Fibroblast of skin of left quadriceps (primary cell): Measurements from ENCODE around the gene ADARB1.

Source experiments
- DNase-seq, 2 experiments: peaks; one replicate each; pipeline ENCODE4 v3.0.0-alpha.2; 2013; ENCODE audit warnings: low read depth in 2 of 2

ADARB1 gene

DNA sequence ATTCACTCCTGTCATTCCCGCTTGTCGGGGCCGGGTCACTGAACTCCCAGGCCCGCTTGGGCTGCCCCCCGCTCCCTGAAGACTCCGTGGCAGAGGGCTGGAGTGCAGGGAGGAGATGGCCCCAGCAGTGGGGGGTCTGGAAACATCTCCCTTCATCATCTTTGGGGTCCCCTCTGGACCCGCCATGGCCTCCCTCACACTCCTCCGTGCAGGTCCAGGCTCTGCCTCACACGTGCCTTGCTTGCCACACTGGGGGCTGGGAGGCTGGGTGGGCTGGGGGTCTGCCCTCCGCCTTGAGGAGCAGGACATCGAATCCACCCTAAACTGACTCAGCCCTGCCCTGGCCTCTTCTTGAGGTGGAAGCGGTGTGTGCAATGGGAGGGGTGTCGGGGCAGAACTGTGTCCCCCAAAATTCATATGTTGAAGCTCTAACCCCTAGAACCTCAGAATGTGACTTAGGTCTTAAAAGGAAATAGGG lies 178.1 kb downstream of the ADARB1 start:
- DNase-seq = no peak

DNA sequence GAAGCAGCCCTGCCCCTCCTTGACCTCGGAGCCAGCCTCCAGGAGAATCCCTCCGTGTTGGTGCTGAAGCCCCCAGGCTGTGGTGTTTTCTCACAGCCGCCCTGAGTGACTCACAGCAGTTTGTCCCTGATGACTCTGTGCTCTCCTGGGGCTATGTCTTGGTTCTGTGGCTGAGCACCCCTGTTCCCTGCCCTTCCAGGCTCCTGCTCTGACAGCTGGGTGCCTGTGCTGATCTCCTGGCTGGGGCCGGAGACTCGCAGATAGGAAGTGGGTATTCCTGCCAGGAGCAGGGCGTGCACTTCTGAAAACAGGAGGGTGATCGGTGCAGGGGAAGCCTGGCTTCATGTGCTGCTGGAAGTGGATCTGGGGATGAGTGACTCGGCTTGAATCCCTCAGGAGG lies 178.8 kb downstream of the ADARB1 start:
- no peak for DNase-seq

DNA sequence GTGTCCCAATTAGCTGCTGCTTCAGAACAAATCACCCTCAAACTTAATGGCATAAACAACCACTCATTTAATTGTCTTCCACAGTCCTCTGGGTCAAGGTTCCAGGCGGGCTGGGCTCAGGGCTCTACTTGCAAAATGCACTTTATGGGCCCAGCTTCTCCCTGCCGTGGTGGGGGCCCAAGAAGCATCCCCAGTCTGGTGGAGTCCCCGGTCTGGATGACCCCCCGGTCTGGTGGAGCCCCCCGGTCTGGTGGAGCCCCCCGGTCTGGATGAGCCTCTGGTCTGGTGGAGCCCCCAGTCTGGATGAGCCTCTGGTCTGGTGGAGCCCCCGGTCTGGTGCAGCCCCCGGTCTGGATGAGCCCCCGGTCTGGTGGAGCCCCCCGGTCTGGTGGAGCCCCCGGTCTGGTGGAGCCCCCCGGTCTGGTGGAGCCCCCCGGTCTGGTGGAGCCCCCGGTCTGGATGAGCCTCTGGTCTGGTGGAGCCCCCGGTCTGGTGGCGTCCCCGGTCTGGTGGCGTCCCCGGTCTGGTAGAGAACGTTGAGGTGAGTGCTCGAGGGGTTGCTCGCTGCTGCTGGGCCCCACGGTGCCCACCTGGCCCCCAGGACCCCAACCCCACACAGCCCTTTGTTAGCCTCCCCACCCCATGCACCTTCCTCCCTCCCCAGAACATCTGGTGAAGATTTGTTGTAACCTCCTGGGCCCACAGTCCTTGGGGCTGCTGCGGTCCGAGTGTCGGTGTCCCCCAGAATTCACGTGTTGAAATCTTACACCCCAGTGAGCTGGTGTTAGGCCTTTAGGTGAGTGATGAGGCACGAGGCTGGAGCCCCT lies 179.5 kb downstream of the ADARB1 start:
- DNase-seq = no peak

DNA sequence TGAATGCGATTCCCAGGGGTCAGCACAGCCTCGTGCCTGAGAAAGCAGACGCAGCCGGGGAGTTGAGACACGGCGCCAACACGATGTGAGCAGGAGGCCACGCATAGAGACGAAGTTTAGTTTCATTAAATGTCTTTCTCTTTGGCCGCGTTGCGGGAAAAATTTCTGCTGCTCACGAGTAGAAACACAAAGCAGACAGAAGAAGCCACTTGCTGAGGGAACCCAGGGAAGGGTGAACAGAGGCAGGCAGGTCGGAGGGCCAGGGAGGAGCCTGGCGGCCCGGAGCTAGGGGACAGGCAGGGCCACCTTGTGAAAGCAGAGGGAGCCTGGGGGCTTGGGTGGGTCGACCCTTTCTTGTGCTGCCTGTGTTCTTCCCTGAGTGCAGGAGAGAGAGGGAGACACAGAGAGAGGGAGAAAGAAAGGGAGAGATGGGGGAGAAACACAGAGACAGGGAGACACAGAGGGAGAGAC lies 180.1 kb downstream of the ADARB1 start:
- no peak for DNase-seq

DNA sequence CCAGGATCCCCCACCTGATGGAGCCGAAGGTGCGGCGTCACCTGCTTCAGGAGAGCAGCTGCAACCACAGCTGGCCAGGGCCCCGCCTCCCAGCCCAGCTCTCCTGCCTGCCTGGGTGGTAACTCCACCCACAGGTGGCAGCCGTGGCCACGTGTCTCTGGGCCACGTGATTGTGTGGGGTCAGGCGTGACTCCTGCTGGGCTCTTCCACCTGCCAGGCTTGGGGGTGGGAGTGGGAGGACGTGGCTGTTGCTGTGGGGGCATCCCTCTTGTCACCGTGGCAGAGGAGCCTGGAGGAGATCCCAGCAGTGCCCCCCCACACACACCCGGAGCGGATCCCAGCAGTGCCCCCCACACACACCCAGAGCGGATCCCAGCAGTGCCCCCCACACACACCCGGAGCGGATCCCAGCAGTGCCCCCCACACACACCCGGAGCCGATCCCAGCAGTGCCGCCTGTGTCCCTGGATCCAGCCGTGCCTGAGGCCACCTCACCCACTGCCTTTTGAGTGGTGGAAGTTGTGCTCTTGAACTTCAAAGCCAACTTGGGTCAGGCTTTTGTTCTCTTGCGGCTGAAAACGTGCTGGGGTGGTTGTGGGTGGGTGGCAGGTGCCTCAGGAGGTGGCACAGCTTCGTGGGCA lies 181.1 kb downstream of the ADARB1 start:
- no peak for DNase-seq

DNA sequence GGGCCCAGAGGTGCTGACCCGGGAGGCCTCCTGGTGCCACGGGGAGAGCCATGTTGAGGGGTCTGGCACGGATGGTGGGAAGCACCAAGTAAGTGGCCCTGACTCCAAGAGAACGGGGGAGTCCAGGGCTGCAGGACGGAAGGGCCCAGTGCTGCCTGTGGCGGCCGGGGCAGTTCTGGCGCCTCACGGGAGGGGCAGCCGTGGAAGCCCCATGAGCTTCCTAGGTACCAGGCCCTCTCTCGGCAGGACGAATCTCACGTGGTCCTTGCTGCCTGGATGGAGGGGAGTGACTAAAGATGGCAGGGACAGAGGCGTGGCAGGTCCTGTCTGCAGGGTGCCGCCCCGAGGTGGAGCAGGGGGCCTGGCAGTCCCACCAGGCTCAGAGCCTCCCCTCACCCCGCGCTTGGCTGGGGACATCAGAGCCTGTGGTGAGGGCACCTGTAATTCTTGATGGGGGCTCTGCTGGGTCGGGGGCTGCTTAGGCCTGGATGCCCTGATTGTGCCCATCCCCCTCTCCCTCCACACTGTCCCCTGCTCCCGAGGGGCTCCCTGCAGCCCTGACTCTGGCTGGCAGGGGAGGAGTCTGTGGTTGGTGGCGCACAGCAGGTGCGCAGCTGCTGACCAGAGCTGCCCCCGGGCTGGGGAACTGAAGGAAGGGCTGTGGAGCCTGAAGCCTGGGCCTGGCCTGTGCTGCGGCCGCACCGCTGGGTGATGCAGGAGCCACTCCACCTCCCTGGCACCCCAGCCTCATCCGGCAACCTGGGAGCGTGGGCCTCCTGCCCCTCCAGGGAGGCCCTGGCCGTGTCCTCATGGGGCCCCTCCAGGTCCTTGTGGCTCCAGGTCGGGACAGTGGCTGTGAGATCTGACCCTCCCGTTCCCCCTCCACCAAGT lies 181.9 kb downstream of the ADARB1 start:
- DNase-seq = no peak

DNA sequence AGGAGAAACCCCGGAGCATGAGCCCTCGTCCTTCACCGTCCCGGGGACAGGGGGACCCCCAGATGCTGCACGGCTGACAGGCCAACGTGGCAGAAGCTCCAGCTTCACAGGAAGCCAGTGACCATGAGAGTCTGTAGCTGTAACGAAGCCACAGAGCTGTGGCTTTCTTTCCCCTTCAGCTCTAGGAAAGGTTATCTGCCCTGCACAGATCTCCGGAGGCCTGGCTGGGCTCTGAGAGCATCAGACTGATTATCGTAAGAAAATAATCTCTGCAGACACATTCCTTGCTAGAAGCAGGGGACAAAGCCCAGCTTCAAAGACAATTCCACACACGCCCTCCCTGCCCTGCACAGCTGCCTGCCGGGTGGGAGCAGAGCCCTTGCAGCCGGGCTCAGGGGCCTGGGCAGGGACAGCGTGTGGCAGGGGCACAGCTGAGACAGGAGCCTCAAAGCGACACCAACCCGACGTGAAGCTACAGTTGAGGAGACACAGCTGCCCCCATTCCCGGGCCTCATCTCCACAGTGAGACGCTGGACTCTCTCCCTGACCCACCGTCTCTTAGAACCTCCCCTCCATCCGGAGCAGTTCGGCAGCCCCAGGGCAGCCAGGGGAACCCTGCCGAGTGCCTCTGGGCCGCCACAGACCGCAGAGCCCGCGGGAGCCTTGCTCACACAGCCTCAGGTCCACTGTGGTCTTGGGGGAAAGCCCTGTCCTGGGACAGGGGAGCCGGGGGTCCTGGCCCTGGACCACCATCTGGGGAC lies 182.7 kb downstream of the ADARB1 start:
- no peak for DNase-seq

DNA sequence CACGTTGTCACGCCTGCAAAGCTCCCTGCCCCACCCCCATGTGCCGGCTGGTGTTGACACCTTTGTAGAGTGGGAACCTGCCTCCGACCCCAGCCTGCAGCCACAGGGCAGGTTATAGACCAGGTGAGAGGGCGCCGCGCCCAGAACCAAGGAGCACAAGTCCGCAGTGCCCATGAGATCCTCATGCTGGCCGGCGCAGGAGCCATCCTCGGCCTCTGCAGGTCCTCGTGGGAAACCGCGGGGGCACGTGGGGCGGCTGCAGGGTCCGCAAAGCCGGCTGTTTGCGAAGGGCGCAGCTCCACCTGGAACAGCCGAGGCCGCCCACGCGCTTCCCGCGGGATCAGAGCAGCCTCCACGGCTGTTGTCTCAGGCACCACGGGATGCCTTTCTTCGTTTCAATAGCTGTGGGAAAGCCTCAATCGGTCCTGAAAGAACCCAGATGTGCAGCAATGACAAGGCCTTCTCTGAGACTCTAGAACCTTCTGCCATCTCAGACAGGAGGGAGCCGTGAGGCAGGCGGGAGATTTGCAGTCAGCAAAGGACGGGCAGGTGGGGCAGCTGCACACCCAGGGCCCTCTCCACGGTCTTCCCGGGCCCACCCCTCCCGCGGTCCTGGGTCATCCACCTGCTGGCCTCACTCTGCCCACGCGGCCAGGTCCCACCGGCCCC lies 183.4 kb downstream of the ADARB1 start:
- DNase-seq = no peak

DNA sequence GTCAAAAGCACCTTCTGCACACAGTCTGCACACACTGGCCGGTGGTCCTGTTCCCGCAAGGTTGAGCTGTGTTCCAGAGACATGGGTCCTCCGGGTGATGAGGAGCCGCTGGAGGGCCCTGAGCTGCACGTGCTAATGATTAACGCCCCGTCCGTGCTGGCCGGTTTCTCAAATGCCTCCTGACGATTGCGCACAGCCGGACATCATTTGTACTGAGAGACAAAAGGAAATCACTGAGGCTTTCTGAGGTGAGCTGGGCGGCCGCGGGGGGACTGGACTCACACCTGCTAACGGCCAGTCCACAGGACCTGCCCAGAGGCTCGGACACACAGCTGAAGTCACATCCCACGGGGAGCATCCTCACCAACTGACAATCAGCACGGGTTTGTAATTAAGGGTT lies 184.1 kb downstream of the ADARB1 start:
- no peak for DNase-seq

DNA sequence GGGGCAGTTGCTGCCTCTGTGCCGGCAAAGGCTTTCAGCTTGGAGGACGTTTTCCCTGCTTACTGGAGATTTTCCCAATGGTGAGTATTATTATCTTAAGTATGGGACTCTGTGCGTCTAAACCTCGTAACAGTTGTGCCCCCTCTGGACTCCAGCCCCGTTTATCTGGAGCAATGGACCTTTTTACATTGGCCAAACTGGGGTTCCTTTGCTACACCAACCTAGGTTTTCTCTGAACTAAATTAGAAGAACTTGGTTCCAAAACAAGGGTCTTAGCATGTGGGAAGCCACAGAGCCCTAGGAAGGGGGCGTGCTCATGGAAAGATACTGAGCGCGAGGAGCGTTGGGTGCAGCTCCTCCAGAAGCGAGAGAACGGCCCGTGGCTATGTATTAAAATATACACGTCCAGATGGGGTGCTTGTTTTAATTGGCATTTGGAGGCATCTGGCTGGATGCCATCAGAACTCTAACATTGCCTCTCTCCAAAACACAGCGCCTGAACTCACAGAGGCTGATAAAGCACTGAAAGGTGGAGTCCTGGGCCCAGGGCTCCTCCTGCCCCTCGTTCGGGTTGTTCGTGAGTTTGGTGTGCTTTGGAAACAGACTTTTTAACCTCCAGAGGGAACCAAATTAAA lies 184.9 kb downstream of the ADARB1 start:
- no peak for DNase-seq

DNA sequence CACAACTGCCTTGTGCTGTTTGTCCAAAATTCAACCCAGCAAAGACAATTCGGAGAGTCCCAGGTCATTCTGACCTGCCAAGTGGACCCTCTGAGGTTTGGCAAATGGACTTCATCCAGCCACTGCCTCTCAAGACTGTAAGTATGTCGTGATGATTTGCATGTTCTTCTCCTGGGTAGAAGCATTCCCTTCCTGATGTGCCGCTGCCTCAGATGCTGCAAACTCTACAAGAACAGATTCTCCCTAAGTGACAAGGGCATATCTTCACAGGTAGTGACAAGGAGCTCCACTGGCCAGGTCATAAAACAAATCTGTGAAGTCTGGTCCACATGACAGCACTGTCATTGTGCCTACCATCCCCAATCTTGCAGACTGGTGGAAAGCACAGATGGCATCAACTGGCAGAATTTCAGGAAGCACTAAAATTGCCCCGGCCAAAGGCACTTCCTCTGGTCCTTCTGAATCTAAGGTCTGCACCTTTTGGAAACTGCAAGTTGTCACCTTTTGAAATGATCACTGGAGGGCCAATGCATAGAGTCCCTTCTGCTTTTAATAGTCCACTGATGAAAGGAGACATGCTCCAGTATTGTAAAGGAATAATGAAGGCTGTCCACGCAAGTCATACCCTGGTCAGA lies 185.9 kb downstream of the ADARB1 start:
- DNase-seq = no peak

DNA sequence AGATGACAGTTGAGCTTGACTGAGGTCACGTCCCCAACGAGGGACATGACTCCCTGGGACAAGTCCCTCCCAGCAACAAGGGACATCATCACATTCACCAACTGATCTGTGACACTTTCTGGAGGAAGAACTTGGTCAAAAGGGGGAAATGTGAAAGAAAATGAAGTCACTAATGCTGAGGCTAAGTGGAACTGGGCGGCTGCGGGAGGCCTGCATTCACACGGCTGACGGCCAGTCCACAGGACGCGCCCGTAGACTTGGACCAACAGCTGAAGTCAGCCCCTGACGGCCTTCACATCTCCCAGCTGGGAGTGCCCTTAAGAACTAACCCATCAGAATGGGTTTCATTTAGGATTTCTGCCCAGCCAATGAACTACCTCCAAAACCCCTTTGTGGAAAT lies 186.7 kb downstream of the ADARB1 start:
- DNase-seq = no peak

DNA sequence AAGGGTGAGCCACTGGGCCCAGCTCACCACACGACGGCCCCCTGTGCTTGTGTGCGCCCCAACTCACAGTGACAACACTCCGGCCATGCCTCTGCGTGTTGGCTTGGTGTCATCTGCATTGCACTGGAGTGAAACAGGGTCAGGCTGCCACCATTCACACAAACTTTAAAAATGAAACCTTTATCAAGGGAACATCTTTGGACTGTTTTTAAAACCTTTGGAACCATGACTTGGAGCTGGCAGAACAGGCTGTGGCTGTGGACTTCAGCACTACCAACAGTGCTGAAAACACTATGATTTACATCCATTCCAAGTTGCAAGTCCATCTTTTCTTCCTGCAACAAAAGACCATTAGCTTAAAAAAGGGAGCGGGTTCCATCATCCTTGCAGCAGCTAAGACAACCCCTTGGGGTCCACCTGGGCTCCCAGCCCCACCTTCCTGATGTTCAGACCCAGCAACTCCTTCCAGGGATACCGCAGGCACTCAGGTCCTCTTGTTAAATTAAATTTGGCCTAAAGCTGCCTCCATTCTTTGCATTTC lies 187.7 kb downstream of the ADARB1 start:
- DNase-seq = no peak

DNA sequence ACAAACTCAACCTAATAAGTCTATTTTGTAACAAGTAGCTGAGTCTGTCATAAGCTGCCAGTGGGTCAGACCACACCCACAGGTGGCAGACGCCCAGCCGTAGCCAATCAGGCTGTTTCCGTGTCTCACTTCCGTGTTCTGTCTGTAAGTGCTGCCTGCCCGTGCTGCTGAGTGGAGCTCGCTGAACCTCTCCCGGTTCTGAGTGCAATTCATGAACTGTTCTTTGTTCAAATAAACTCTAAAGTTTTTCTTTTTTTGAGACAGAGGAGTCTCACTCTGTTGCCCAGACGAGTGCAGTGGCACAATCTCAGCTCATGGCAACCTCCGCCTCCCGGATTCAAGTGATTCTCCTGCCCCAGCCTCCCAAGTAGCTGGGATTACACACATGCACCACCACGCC lies 188.2 kb downstream of the ADARB1 start:
- DNase-seq = no peak

DNA sequence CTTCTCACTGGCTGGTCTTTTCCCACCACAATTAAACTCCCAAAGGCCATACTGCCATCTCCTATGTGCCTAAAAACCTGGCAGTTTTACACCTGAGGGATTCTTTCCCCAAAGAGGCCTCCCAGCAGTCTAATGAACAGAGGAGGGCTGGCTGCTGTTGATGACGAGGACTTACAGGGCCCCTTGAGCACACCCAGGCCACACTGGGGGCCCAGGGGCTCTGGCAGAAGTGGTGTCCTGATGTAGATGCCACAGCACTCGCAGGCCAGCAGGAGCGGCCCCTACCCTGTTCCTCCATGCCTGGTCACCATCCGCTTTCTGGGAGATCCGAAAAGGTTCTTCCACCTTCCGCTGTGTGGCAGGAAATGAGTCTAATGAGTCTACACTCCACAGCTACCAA lies 189.2 kb downstream of the ADARB1 start:
- no peak for DNase-seq

DNA sequence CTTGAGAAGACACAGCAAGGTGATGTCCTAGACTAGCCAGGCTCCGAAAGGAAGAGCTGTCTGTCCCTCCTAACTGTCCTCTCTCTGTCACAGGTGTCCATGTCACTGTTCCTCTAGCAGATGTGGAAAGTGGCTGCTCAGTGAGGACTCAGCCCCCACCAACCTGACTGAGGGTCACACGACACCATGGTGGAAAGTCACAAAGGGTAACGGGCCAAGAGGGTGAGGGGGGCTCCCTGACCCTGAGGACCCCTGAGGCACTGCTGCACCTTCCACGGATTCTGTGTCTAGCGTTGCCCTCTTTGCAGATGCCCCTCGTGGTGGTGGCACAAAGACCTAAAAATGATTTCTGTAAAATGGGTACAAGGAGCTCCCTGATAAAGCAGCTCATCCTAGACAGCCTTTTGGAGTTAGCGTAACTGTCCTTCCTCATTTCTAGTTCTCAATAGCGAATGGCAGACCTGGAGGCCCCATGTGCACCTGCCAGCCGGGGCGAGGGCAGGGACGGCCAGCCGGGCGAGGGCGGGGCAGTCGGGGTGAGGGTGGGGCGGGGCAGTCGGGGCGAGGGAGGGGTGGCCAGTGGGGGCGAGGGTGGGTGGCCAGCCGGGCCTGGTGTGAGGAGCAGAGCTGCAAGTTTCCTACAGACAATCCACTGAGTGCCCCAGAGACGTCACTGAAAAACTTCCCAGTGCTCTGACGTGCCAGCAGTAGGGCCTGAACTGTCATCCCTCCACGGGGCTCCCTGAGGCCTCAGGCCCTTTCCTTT lies 189.9 kb downstream of the ADARB1 start:
- DNase-seq = no peak

DNA sequence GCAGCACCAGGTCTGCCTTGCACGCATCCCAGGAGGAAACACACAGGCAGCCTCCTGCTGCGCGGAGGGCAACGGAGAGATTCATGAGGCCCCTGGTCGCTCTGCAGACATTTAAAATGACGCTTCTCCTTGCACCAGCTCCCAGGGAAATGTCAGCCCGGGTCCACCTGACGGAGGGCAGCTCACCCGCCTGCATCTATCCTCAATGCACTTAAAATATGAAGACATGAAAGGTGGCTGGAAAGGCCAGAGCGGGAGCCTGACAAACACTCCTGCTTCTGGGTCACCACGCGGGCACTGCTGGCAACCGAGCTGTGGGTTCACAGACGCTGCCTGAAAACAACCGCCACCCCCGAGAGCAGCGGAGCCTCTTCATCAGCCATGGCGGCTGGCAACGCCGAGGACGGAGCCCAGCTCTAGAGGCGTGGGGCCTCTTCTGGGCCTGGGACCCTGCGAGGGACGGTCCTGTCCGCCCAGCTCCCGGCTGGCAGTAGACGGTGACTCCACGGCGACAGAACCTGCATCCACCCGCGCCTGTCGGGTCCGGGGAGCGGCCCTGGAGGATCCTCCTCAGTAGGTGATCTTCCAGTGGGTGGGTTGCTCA lies 190.6 kb downstream of the ADARB1 start:
- DNase-seq = no peak

DNA sequence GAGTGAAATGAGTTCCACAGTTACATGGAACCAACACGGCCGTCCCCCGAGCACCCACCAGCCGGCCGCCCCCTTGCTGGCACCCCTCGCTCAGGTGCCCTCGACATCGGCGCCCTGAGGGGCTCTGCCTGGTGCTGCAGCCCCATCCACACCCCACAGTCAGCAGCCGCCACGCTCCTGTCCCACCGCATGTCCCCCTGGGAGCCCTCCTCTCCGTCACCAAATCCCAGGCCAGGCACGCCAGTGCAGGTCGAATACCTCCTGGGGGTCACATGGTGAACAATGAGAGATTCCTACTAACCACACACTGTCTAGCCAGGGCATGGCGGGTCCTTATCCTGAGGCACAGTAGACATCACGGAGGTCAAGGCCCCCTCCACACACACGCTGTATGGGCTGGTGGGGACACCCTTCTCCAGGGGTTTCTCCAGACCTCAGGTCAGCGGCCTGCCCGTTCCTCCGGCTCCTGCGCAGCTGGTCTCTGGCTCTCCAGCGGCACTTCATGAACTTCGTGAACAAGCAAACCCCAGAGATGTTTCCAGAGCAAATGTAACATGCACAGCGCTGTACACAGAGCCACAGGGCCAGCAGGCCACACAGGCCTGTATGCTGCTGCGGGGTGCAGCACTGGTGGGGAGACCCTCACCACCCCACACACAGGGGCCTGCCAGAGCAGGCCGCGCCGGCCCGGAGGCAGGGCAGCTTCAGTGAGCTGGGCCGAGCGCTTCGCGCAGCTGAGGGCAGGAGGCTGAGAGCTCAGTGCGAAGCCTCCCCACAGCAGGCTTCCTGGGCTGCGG lies 191.5 kb downstream of the ADARB1 start:
- DNase-seq = no peak
